ENCODE data around the gene ANKRD44.

DNA sequence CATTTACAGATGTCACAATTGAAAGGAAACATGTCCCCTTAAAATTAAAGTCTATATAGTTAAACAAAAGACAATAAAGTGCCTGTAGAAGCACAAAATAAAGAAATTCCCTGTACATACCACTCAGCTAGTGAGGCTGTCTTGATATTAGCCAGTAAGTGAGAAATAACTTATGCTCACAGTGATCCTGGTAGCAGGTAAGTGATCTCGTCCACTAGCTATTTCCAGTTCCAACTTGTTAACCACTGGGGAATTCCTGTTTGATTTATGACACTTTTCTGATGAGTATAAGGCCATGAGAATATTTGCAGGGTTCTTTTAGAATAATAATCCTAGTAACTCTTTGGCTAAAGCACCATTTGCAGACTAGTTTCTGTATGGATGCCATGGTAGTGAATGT is 256.1 kb downstream of the ANKRD44 start:
- TF ChIP-seq POLR2AphosphoS5 (IDR thresholded peaks at IDR 0.05; ENCODE audit: low read depth, low read length): no peak
- no peak for TF ChIP-seq TAF1 (IDR thresholded peaks at IDR 0.05; ENCODE audit: borderline replicate concordance, insufficient read depth, low read length)
- no peak for TF ChIP-seq SIN3A (IDR thresholded peaks at IDR 0.05; ENCODE audit: borderline replicate concordance, insufficient read depth, low read length)
- TF ChIP-seq, protein P1, sequence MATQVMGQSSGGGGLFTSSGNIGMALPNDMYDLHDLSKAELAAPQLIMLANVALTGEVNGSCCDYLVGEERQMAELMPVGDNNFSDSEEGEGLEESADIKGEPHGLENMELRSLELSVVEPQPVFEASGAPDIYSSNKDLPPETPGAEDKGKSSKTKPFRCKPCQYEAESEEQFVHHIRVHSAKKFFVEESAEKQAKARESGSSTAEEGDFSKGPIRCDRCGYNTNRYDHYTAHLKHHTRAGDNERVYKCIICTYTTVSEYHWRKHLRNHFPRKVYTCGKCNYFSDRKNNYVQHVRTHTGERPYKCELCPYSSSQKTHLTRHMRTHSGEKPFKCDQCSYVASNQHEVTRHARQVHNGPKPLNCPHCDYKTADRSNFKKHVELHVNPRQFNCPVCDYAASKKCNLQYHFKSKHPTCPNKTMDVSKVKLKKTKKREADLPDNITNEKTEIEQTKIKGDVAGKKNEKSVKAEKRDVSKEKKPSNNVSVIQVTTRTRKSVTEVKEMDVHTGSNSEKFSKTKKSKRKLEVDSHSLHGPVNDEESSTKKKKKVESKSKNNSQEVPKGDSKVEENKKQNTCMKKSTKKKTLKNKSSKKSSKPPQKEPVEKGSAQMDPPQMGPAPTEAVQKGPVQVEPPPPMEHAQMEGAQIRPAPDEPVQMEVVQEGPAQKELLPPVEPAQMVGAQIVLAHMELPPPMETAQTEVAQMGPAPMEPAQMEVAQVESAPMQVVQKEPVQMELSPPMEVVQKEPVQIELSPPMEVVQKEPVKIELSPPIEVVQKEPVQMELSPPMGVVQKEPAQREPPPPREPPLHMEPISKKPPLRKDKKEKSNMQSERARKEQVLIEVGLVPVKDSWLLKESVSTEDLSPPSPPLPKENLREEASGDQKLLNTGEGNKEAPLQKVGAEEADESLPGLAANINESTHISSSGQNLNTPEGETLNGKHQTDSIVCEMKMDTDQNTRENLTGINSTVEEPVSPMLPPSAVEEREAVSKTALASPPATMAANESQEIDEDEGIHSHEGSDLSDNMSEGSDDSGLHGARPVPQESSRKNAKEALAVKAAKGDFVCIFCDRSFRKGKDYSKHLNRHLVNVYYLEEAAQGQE (IDR thresholded peaks at IDR 0.05; ENCODE audit: insufficient read depth in 1 of 2, low read depth in 2 of 2, low read length in 2 of 2): no peak

All from PFSK-1 (cell line).